HG03103 (cell line): ENCODE data around the gene CH25H.

Experiments
- ATAC-seq: cut with Tn5 transposase; IDR thresholded peaks from one replicate; pipeline ENCODE4 v1.9.1; 2021; ENCODE audit warnings: low read depth; ENCODE audit not compliant: unreplicated experiment

CH25H gene

DNA sequence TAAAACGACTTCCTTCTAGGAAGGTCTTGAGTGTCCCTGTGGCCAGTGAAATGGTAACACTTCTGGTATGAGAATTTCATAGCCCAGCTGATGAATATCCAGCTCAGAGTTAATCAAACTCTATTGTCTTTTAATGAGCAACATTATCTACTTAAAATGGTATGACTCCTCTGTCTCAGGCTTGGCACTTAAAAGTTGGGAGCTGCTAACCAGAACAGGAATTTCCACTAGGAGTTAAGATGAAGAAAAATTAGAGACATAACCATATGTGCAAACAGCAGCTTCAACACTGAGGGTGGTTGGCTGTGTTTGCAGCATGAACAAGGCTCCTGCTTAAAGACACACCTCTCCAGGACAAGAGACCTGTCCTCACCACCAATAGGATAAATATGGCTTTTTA, 46.8 kb downstream of the CH25H start:
- no peak for ATAC-seq

- ATAC-seq: no peak
These were observed 47.4 kb downstream of the CH25H start for GRCh38 chr10:89159761-89160160.

DNA sequence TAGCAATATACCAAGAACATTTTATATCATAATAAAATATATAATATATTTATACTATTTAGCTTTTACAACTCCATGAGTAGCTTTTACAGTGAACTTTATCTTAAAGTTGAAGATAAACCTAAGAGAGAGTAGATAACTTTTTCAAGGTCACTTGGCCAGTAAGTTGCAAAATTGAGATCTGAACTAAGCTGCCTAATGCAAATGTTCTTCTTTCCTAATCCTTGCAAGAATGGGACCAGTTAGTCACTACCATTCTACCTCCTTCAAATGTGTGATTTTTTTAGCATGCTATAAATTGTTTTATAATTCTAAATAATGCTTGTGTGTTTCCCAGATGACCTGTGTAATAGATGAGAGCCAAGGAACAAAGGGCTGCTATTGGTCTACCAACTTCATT, 47.8 kb downstream of the CH25H start:
- no peak for ATAC-seq

DNA sequence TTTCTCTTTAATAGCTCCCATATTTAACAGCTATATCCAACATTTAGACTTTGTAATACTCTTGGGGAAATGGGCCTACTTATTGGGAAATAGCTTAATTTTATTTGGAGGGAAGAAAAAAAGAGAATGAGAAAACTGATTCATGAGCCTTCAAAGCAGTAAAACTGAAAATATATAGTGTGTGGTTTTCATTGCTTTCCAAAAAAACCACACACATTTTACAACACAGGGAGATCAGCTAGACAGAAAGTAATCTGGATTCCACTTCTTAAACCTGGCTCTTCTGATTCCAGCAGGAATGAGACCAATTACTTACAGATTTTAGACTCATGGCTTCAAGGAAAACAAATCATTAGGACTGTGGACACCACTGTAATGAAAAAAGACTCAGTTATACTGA, 48.7 kb downstream of the CH25H start:
- ATAC-seq: no peak

DNA sequence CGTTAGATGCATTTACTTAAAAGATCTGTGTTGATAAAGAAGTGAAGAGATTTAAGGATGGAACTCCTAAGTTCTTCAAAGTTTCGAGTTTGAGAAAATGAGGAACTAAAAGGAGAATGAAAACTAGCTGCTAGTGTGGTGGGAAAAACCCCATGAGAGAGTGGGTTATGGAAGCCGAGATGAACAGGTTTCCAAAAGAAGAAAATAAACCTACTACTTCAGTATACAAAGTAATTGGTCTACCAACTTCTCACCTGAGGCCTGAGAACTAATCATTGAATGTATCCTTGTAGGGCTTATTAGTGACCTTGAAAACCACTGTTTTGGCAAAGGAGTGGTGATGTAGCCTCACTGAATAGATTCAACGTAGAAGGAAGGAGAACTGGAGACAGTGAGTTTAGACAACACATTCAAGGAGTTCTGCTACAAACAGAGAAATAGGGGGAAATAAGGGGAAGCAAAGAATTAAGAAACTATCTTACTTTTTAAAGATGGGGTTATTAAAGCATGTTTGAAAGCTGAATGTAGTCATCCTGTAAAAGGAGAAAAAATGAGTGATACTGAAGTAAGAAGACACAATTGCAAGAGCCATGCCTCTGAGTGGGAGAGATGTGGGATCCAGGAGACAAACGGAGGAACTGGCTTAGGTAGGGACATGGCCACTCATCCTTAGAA, 50.8 kb downstream of the CH25H start:
- ATAC-seq: no peak
